ENCODE measurements around the gene LRRC4C.

The LRRC4C gene

GRCh38 chr11:41446566-41446965 lies 12.9 kb downstream of the LRRC4C start:
- no peak overlapping the region for H4K91ac ChIP-seq (ENCODE audit: low read length)
- no peak overlapping the region for H2BK5ac ChIP-seq (ENCODE audit: low read depth, low read length, poor library complexity, severe bottlenecking)
- no peaks in the 10 kb centered on the region for H3K9me3 ChIP-seq (ENCODE audit: control insufficient read depth, low read length)
- H3K9ac ChIP-seq (ENCODE audit: low read length) = no peak overlapping the region
- no peak overlapping the region for H3K4me3 ChIP-seq (ENCODE audit: insufficient read depth in 1 of 2, low read depth in 1 of 2, low read length in 2 of 2)
- H3K27me3 ChIP-seq (ENCODE audit: control insufficient read depth in 1 of 2, insufficient read depth in 1 of 2, low read length in 2 of 2) = no peaks in the 10 kb centered on the region
- no peak overlapping the region for H3K23ac ChIP-seq (ENCODE audit: low read length in 2 of 2)
- no peak overlapping the region for H2AFZ ChIP-seq (ENCODE audit: low read depth, low read length)
- no peak overlapping the region for H3K18ac ChIP-seq (ENCODE audit: low read depth in 1 of 2, low read length in 2 of 2)
- H2AK5ac ChIP-seq (ENCODE audit: low read length, severe bottlenecking) = no peak overlapping the region
- H3K27ac ChIP-seq (ENCODE audit: low read length, poor library complexity, severe bottlenecking) = no peak overlapping the region
- H3K4me2 ChIP-seq (ENCODE audit: low read length, poor library complexity, severe bottlenecking) = no peak overlapping the region
- H2BK15ac ChIP-seq (ENCODE audit: low read depth, poor library complexity, severe bottlenecking) = no peak overlapping the region
- no peak overlapping the region for H2BK120ac ChIP-seq (ENCODE audit: low read depth, low read length)
- H3K79me1 ChIP-seq (replicated peaks; ENCODE audit: low read length, poor library complexity, severe bottlenecking) = no peaks in the 10 kb centered on the region
- H3K36me3 ChIP-seq (ENCODE audit: control insufficient read depth in 1 of 2, insufficient read depth in 2 of 2, low read depth in 1 of 2, low read length in 2 of 2) = no peaks in the 10 kb centered on the region
- no peak overlapping the region for H2BK12ac ChIP-seq (ENCODE audit: low read length in 2 of 2)
- no peak overlapping the region for H4K8ac ChIP-seq (ENCODE audit: low read length)
- no peak overlapping the region for H3K14ac ChIP-seq (ENCODE audit: low read length in 2 of 2)
- no peaks in the 10 kb centered on the region for H3K4me1 ChIP-seq (ENCODE audit: control insufficient read depth, insufficient read depth, low read depth, low read length)
- H3K4ac ChIP-seq (ENCODE audit: low read depth in 1 of 2, low read length in 2 of 2) = no peak overlapping the region
- no peak for DNase-seq

DNA sequence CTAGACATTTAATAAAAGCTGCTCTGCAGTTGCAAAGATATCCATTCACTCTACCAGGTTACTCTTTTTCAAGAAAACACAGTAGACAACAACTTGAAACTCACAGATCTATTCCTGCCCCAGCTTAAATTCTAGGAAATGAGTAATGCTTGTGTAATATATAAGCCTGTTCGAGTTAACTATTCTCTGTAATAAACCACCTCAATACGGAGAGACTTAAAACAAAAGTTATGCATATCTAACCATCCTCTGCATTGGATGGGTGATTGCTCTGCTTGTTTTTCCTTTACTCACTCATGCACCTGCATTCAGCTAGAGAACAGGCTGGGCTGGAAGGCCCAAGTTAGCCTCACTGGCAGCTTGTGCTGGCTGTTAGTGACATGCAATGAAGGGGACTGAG lies 13.3 kb downstream of the LRRC4C start:
- Histone ChIP-seq H3K23ac (ENCODE audit: low read length in 2 of 2) (no peak overlapping the region), H3K9me3 (ENCODE audit: control insufficient read depth, low read length) (no peaks in the 10 kb centered on the region), H2BK5ac (ENCODE audit: low read depth, low read length, poor library complexity, severe bottlenecking) (no peak overlapping the region), H4K91ac (ENCODE audit: low read length) (no peak overlapping the region), H3K4me1 (ENCODE audit: control insufficient read depth, insufficient read depth, low read depth, low read length) (no peaks in the 10 kb centered on the region), H3K4ac (ENCODE audit: low read depth in 1 of 2, low read length in 2 of 2) (no peak overlapping the region), H2AFZ (ENCODE audit: low read depth, low read length) (no peak overlapping the region), H2BK15ac (ENCODE audit: low read depth, poor library complexity, severe bottlenecking) (no peak overlapping the region), H3K18ac (ENCODE audit: low read depth in 1 of 2, low read length in 2 of 2) (no peak overlapping the region), H3K14ac (ENCODE audit: low read length in 2 of 2) (no peak overlapping the region), H3K4me2 (ENCODE audit: low read length, poor library complexity, severe bottlenecking) (no peak overlapping the region), H2AK5ac (ENCODE audit: low read length, severe bottlenecking) (no peak overlapping the region), H3K27me3 (ENCODE audit: control insufficient read depth in 1 of 2, insufficient read depth in 1 of 2, low read length in 2 of 2) (no peaks in the 10 kb centered on the region), H3K79me1 (replicated peaks; ENCODE audit: low read length, poor library complexity, severe bottlenecking) (no peaks in the 10 kb centered on the region), H4K8ac (ENCODE audit: low read length) (no peak overlapping the region), H3K9ac (ENCODE audit: low read length) (no peak overlapping the region), H2BK12ac (ENCODE audit: low read length in 2 of 2) (no peak overlapping the region), H3K36me3 (ENCODE audit: control insufficient read depth in 1 of 2, insufficient read depth in 2 of 2, low read depth in 1 of 2, low read length in 2 of 2) (no peaks in the 10 kb centered on the region), H3K27ac (ENCODE audit: low read length, poor library complexity, severe bottlenecking) (no peak overlapping the region), H2BK120ac (ENCODE audit: low read depth, low read length) (no peak overlapping the region), H3K4me3 (ENCODE audit: insufficient read depth in 1 of 2, low read depth in 1 of 2, low read length in 2 of 2) (no peak overlapping the region)
- 88% methylated on average over 1 of the region's 2 CpGs for WGBS
- no peak for DNase-seq

GRCh38 chr11:41437006-41437490 lies 22.4 kb downstream of the LRRC4C start:
- H3K9me3 ChIP-seq (ENCODE audit: control insufficient read depth, low read length) = no peaks in the 10 kb centered on the region
- no peak overlapping the region for H2AK5ac ChIP-seq (ENCODE audit: low read length, severe bottlenecking)
- H3K4me1 ChIP-seq (ENCODE audit: control insufficient read depth, insufficient read depth, low read depth, low read length) = no peaks in the 10 kb centered on the region
- no peak overlapping the region for H2BK5ac ChIP-seq (ENCODE audit: low read depth, low read length, poor library complexity, severe bottlenecking)
- H3K36me3 ChIP-seq (ENCODE audit: control insufficient read depth in 1 of 2, insufficient read depth in 2 of 2, low read depth in 1 of 2, low read length in 2 of 2) = no peaks in the 10 kb centered on the region
- no peak overlapping the region for H3K4me2 ChIP-seq (ENCODE audit: low read length, poor library complexity, severe bottlenecking)
- no peak overlapping the region for H3K9ac ChIP-seq (ENCODE audit: low read length)
- no peak overlapping the region for H4K8ac ChIP-seq (ENCODE audit: low read length)
- H3K27ac ChIP-seq (ENCODE audit: low read length, poor library complexity, severe bottlenecking) = no peak overlapping the region
- 60% methylated on average over 9 of the region's 9 CpGs for WGBS
- H3K4me3 ChIP-seq (ENCODE audit: insufficient read depth in 1 of 2, low read depth in 1 of 2, low read length in 2 of 2) = no peak overlapping the region
- no peak for DNase-seq
- no peak overlapping the region for H3K14ac ChIP-seq (ENCODE audit: low read length in 2 of 2)
- H2BK120ac ChIP-seq (ENCODE audit: low read depth, low read length) = no peak overlapping the region
- no peak overlapping the region for H3K23ac ChIP-seq (ENCODE audit: low read length in 2 of 2)
- no peak overlapping the region for H2AFZ ChIP-seq (ENCODE audit: low read depth, low read length)
- no peak overlapping the region for H2BK12ac ChIP-seq (ENCODE audit: low read length in 2 of 2)
- no peaks in the 10 kb centered on the region for H3K27me3 ChIP-seq (ENCODE audit: control insufficient read depth in 1 of 2, insufficient read depth in 1 of 2, low read length in 2 of 2)
- H3K18ac ChIP-seq (ENCODE audit: low read depth in 1 of 2, low read length in 2 of 2) = no peak overlapping the region
- H2BK15ac ChIP-seq (ENCODE audit: low read depth, poor library complexity, severe bottlenecking) = no peak overlapping the region
- H3K79me1 ChIP-seq (replicated peaks; ENCODE audit: low read length, poor library complexity, severe bottlenecking) = no peaks in the 10 kb centered on the region
- H4K91ac ChIP-seq (ENCODE audit: low read length) = no peak overlapping the region
- H3K4ac ChIP-seq (ENCODE audit: low read depth in 1 of 2, low read length in 2 of 2) = no peak overlapping the region

- H4K91ac ChIP-seq (ENCODE audit: low read length) = no peak overlapping the region
- H3K23ac ChIP-seq (ENCODE audit: low read length in 2 of 2) = no peak overlapping the region
- WGBS = 86% methylated on average over 4 of the region's 4 CpGs
- no peaks in the 10 kb centered on the region for H3K27me3 ChIP-seq (ENCODE audit: control insufficient read depth in 1 of 2, insufficient read depth in 1 of 2, low read length in 2 of 2)
- no peak overlapping the region for H2BK5ac ChIP-seq (ENCODE audit: low read depth, low read length, poor library complexity, severe bottlenecking)
- no peak overlapping the region for H4K8ac ChIP-seq (ENCODE audit: low read length)
- H2BK15ac ChIP-seq (ENCODE audit: low read depth, poor library complexity, severe bottlenecking) = no peak overlapping the region
- no peaks in the 10 kb centered on the region for H3K36me3 ChIP-seq (ENCODE audit: control insufficient read depth in 1 of 2, insufficient read depth in 2 of 2, low read depth in 1 of 2, low read length in 2 of 2)
- H2BK120ac ChIP-seq (ENCODE audit: low read depth, low read length) = no peak overlapping the region
- H3K9ac ChIP-seq (ENCODE audit: low read length) = no peak overlapping the region
- H3K9me3 ChIP-seq (ENCODE audit: control insufficient read depth, low read length) = no peaks in the 10 kb centered on the region
- no peak overlapping the region for H3K4me3 ChIP-seq (ENCODE audit: insufficient read depth in 1 of 2, low read depth in 1 of 2, low read length in 2 of 2)
- no peak overlapping the region for H2AFZ ChIP-seq (ENCODE audit: low read depth, low read length)
- H3K4me2 ChIP-seq (ENCODE audit: low read length, poor library complexity, severe bottlenecking) = no peak overlapping the region
- H3K27ac ChIP-seq (ENCODE audit: low read length, poor library complexity, severe bottlenecking) = no peak overlapping the region
- H3K4me1 ChIP-seq (ENCODE audit: control insufficient read depth, insufficient read depth, low read depth, low read length) = no peaks in the 10 kb centered on the region
- H3K14ac ChIP-seq (ENCODE audit: low read length in 2 of 2) = no peak overlapping the region
- no peak for DNase-seq
- H3K79me1 ChIP-seq (replicated peaks; ENCODE audit: low read length, poor library complexity, severe bottlenecking) = no peaks in the 10 kb centered on the region
- no peak overlapping the region for H2BK12ac ChIP-seq (ENCODE audit: low read length in 2 of 2)
- H2AK5ac ChIP-seq (ENCODE audit: low read length, severe bottlenecking) = no peak overlapping the region
- H3K4ac ChIP-seq (ENCODE audit: low read depth in 1 of 2, low read length in 2 of 2) = no peak overlapping the region
- no peak overlapping the region for H3K18ac ChIP-seq (ENCODE audit: low read depth in 1 of 2, low read length in 2 of 2)
These were observed 23.9 kb downstream of the LRRC4C start for GRCh38 chr11:41435531-41435930.

All from mesenchymal stem cell (in vitro differentiated cells and primary cell).